Glomerular visceral epithelial cell (primary cell): ENCODE measurements around the gene CCL4L2.
"Not testable (repeated sequence)": the region's sequence is repeated elsewhere in the genome, so short reads cannot be mapped to it uniquely, and the experiment has no call there.

Experiments
- DNase-seq: peaks from one replicate; pipeline ENCODE4 v3.0.0-alpha.2; 2016; ENCODE audit errors: extremely low spot score

CCL4L2 gene

DNA sequence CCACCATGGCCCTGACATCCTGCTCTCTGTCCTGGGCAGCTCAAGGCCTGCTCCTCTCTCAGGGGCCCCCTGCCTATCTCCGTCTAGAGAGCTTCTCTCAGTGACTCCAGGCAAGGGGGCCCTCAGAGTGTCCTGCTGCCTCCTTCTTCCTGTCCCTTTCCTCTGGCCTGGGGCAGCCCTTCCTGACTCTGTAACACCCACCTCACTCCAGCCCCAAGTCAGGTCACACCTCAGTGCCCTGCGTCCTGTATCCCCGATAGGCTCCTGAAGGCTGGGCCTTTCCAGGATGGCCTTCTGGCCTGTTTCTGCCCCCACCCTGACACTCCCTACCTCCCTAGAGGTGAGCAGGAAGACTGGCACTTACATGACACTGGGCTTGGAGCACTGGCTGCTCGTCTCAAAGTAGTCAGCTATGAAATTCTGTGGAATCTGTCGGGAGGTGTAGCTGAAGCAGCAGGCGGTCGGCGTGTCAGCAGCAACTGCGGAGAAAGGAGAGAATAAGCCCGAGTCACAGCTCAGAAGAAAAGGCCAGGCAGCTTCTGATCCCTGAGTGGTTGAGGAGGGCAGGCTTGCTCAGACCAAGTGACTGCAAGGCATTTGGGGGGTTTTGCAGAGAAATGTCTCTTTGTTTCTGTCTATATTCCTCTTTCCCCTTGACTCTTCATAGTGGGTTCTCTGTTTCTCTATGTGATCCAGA is 15.3 kb upstream of the CCL4L2 start:
- DNase-seq, result no peak

GRCh38 chr17:36196131-36196486 is 14.8 kb upstream of the CCL4L2 start:
- no peak for DNase-seq

DNA sequence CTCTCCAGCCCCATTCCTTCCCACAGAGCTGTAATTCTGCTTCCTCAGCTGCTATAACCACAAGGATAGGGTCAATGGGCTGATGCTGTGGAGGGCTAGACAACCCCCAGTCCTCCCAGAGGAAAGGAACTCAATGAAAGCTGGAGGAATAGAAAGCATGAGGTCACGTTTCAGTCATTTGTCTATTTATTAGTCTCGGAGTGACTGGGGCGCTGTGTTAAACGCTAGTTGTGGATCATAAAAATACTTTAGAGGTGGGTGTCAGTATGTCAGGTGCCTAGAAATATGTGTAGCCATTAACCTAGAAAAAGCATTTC is 13.5 kb upstream of the CCL4L2 start:
- DNase-seq, result no peak

- DNase-seq, result no peak
Measured at GRCh38 chr17:36198831-36199465, 11.9 kb upstream of the CCL4L2 start.

DNA sequence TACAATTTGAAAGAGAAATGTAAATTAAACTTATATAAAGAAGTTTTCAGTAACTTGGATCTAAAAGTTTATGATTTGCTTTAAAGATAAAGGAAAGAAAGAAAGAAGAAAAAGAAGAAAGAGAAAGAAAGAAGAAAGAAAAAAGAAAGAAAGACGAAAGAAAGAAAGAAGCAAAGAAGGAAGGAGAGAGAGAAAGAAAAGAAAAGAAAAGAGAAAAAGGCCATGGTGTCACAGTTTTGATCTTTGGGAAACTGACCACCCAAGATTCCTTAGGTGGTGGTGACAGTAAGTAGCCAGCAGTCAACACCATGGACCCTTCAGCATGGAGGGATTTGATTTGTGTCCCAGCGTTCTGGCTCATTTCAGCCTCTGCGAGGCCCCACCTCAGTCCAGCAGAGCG is 9.8 kb upstream of the CCL4L2 start:
- not testable (repeated sequence) for DNase-seq

DNA sequence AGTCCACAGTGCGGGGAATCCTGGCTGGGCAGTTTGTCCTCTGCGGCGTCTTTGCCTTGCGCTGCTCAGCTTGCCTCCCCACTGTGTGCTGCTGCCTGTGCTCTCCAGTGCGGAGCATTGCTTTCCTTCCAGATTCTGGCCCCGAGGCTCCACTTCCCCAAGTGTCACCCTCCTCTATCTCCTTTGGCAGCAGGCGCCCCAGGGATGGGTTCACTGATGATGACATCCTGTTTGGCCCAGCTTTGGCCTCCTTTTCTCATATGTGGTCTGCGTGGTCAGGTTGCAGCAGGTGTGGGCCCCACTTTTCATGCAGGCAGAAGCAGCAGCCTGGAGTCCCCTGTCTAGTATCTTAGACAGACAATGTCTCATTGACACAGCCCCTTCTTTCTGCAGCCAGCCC is 9.4 kb upstream of the CCL4L2 start:
- DNase-seq, result not testable (repeated sequence)

DNA sequence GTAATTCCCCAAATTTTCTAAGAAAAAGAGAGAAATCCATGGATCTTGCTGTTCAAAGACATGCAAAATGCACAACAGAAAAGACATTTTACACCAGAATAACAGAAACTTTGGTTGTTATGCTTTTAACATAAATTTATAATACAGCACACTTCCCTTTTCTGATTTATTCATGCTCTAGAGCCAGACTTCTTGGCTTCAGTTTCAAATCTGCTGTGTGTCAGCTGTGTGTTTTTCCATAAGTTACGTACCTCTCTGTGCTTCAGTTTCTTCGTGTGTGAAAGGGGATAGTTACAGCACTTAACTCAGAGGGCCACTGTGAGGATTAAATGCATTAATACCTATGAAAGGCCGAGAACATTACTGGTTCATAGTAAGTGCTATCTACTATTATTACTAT is 7.5 kb upstream of the CCL4L2 start:
- DNase-seq, result no peak

- DNase-seq, result no peak
Measured at GRCh38 chr17:36204724-36205500, 6.0 kb upstream of the CCL4L2 start.

DNA sequence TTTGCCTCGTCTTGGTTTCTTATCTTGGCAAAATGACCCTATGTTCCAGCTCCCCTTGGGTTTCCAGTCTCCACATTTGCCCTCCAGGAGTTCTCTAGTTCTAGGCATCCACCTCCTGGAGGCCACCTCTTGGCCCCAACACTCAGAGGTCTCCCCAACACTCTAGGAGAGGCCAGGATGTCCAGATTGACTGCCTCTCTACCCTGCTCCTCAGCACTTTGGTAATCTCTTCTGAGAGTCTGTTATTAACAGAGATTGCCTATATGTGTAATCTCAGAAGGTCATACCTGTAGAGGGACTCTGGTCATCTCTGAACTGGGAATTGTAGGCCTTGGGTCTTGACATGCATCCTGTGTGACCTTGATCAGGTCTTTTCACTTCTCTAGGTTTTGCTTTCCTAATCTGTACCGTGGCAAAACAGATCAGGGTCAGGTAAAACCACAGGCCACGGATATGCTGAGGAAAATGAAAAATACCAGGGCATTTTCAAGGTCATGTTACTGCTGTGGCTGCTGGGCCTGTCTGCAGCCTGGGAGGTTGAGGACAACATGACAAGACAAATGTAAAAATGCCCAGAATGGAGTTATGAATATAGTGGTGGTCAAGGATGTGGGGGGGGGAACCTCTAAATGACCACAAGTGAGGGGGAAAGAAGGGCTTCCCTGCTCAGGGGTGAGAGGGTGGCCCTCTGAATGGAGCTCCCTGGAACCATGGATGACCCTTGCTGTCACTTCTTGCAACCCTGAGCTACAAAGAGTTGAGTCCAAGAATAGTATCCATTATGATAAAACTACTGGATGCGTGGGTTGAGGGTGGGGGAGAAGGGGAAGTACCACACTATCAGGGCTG is 5.0 kb upstream of the CCL4L2 start:
- no peak for DNase-seq

DNA sequence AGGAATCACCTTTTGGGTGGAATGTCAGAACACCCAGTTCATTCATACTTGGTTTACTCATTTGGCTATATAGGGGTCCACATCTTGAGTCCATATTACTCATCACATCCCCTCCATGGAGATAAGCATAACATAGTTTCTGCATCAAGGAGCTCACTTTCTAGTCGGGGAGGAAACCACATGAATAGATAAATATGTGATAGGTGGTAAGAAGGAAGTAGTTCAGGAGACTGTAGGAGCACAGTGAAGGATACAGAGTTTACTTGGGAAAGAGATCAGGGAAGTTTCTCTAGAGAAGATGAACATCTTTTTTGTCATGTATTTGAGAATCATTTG is 4.4 kb upstream of the CCL4L2 start:
- DNase-seq, result not testable (repeated sequence)

GRCh38 chr17:36207383-36207782 is 3.5 kb upstream of the CCL4L2 start:
- not testable (repeated sequence) for DNase-seq

- DNase-seq, result no peak
Measured at GRCh38 chr17:36209575-36209974, 1.3 kb upstream of the CCL4L2 start.

- DNase-seq, result not testable (repeated sequence)
Measured at GRCh38 chr17:36211484-36212271, 815 bp downstream of the CCL4L2 start.

DNA sequence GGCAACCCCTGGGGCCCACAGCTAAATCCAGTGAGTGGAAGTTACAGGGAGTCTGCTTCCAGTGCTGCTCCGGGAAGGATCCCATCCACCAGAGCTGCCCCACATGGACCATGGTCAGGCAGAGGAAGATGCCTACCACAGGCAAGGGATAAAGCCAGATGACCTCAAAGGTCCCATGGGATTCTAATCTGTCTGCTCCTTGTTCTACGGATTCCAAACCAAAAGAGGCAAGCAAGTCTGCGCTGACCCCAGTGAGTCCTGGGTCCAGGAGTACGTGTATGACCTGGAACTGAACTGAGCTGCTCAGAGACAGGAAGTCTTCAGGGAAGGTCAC is 1.4 kb downstream of the CCL4L2 start:
- no peak for DNase-seq

DNA sequence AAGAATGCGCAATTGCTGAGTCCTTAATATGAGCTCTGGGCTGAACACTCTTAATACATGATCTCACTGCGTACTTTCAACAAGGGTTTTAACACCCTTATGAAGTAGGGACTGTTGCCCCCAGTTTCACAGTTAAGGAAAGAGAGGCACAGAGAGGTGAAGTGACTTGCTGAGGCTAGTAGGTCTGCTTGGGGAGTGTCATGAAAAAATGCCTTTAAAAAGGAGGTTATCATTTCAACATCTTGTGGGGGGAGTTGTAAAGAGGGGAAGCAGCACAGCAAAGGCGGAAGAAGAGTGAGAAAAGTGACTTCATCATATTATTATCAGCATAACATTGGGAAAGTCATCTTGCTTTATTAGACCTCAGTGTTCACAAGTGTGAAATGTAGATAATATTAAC is 2.1 kb downstream of the CCL4L2 start:
- no peak for DNase-seq

DNA sequence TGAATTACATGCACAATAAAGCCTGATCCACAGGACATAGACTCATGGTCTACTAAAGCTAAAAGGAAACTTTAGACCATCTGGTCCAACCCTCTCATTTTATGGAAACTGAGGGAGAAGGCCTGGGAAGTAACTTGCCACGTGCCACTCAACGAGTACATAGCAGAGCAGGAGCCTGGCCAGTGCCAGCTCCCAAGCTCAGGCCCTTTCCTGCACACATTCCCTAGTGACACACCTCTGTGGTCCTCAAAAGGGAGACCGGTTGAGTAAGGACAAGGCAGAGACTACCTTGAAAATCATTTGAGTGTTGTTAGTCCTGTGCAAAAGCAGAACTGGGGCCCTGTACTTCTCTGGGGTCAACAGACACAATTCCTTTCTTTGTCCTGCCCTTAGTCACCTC is 2.8 kb downstream of the CCL4L2 start:
- DNase-seq, result no peak

DNA sequence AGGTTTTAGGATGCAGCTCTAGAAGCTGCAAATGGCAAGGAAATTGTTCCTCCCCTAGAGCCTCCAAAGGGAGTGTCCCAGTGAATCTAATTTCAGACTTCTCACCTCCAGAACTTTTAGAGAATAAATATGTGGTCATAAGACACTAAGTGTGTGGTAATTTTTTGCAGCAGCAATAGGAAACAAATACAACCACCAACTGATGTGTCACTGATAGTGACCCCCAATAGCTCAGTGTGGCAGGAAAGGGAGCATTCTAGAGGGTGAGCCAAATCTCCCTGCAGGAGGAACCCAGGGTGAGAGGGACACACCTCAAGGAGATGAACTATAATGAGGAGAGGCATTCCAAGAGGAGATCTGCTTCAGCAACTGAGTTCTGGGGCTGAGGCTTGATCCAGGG is 4.1 kb downstream of the CCL4L2 start:
- DNase-seq, result no peak

DNA sequence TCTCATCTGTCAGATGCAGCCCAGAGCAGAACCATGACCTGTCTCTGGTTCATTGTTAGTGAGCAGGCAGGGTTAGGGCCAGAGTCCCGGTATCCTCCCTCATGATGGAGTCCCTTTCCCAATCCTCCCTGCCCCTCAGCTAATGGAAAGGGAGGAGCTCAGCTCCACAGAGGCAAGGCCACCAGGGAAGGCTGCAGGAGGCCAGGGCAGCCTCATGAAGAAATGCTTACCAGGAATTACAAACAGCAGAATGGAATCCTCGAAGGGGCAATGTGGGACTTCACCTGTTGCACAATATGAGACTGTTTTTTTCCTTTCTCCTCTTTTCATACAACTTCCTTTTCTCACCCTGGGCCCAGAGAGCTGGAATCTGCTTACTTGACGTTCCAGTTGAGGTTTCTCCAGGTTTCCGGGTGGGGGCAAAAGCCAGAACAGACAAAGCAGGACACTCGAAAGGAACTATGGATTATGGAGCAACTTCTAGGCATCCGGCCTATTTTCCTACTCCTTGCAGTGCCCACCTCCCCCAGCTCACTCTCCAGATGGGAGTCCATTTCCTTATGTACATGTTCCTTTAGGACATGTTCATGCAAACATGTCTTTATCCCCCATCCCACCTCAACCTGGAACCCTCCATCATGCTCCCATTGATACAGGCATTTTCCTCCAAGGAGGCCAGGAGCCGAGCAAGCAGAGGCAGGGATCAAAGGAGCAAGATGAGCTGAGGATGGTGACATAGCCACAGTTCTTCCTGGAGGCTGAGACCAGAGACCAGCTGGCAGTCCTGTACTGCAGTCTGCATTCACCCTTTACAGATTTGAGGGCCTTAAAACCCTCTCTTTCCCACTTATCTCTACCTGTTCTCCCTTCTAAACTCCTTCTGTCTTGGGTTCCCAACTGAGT is 4.8 kb downstream of the CCL4L2 start:
- not testable (repeated sequence) for DNase-seq

DNA sequence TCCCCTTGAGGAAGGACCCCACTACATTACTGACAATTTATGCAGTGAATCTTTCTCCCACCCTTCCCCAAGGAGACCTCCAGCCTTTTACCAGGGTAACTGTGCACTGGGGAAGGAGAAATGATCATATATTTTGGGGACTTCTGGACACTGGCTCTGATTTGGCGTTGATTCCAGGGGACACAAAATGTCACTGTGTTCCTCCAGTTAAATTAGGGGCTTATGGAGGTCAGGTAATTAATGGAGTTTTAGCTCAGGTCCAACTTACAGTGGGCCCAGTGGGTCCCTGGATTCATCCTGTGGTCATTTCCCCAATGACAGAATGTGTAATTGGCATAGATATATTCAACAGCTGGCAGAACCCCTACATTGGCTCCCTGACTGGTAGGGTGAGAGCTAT is 8.7 kb downstream of the CCL4L2 start:
- DNase-seq, result not testable (repeated sequence)

DNA sequence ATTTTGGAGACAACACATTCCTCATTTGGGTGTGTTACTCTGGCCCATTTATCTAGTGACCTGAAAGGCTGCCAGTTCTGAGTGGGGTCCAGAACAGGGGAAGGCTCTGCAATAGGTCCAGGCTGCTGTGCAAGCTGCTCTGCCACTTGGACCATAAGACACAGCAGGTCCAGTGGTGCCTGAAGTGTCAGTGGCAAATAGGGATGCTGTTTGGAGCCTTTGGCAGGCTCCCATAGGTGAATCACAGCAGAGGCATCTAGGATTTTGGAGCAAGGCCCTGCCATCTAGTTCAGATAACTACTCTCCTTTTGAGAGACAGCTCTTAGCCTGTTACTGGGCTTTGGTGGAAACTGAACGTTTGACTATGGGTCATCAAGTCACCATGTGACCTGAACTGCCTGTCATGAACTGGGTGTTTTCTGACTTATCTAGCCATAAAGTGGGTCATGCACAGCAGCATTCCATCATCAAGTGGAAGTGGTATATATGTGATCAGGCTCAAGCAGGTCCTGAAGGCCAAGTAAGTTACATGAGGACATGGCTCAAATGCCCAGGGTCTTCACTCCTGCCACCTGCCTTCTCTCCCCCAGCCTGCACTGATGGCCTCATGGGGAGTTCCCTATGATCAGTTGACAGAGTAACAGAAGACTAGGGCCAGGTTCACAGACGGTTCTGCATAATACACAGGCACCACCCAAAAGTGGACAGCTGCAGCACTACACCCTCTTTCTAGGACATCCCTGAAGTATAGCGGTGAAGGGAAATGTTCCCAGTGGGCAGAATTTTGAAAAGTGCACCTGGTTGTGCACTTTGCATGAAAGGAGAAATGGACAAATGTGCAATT is 10.1 kb downstream of the CCL4L2 start:
- not testable (repeated sequence) for DNase-seq
